Bronchial smooth muscle cell (primary cell): Measurements from ENCODE around the gene LYRM2. TPM values are rescaled to one million over a fixed set of nuclear protein-coding genes. Genes with fewer than 3 reads are reported as not detected.

ENCODE experiments used
- total RNA-seq: library from RNA; depleted of rRNA; stranded (reverse); fragments of >200 nt; gene quantifications from 2 replicates; pipeline ENCODE4 v1.2.1, GENCODE V29; 2014

The LYRM2 gene
- 9.7 and 17.0 TPM in 2 replicates for total RNA-seq

GRCh38 chr6:89638320-89639195 lies at the start of gene LYRM2:
TSS of gene LYRM2 (minus strand) at chr6:89638747. CDS start at chr6:89638716, 31 bp downstream.

Other genes with a start within 250 kb of the LYRM2 start
- gene RRAGD, start 226.5 kb downstream of the LYRM2 start, total RNA-seq = 0.09 and 0.32 TPM in 2 replicates
- gene ANKRD6, start 205.6 kb downstream of the LYRM2 start, total RNA-seq = 0.47 and 0.60 TPM in 2 replicates
- 14.2 and 17.0 TPM in 2 replicates for gene MDN1, start 181.0 kb upstream of the LYRM2 start, total RNA-seq
- 9.1 and 10.0 TPM in 2 replicates for gene CASP8AP2, start 191.1 kb upstream of the LYRM2 start, total RNA-seq